ENCODE results near the gene TNFRSF1B.

DNA sequence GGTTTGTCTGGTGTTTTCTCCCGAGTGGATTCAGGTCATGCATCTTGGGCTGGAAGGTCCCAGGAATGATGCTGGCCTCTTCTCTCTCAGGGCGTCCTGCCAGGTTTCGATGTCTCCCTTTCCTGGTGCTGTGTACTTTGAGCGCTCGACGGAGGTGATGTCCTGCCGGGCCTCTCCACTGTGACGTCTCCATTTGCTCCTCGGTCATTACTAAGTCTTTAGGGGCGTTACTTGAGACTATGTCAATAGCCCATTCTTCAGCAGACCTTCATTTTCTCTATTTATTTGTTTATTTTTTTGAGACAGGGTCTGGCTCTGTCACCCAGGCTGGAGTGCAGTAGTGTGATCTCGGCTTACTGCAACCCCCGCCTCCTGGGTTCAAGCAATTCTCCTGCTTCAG lies 37.2 kb upstream of the TNFRSF1B start:
- TF ChIP-seq POLR2A (IDR thresholded peaks at IDR 0.05) = no peak
- TF ChIP-seq, protein P1, sequence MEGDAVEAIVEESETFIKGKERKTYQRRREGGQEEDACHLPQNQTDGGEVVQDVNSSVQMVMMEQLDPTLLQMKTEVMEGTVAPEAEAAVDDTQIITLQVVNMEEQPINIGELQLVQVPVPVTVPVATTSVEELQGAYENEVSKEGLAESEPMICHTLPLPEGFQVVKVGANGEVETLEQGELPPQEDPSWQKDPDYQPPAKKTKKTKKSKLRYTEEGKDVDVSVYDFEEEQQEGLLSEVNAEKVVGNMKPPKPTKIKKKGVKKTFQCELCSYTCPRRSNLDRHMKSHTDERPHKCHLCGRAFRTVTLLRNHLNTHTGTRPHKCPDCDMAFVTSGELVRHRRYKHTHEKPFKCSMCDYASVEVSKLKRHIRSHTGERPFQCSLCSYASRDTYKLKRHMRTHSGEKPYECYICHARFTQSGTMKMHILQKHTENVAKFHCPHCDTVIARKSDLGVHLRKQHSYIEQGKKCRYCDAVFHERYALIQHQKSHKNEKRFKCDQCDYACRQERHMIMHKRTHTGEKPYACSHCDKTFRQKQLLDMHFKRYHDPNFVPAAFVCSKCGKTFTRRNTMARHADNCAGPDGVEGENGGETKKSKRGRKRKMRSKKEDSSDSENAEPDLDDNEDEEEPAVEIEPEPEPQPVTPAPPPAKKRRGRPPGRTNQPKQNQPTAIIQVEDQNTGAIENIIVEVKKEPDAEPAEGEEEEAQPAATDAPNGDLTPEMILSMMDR (IDR thresholded peaks at IDR 0.05) = no peak
